Liver (tissue), 3 donors: ENCODE results near the gene HS6ST3.

Source experiments
- ATF3 ChIP-seq: IDR thresholded peaks from 2 replicates; pipeline ENCODE4 v1.6.1; 2016; ENCODE audit warnings: antibody characterized with exemption
- CTCF ChIP-seq: fragments of 150-350 bp; IDR thresholded peaks from 2 replicates; pipeline ENCODE4 v1.5.1; 2017; ENCODE audit warnings: improper control_type of control experiment, low read depth, low read length; ENCODE audit not compliant: missing input control
- GABPA ChIP-seq, 2 donors: IDR thresholded peaks in 1 of 2; conservative IDR thresholded peaks in 1 of 2; 2 replicates each; pipeline ENCODE4 v1.6.1; 2016; ENCODE audit warnings: antibody characterized with exemption in 2 of 2, mild to moderate bottlenecking in 1 of 2, moderate library complexity in 1 of 2
- HNF4G ChIP-seq: IDR thresholded peaks from 2 replicates; pipeline ENCODE4 v1.6.1; 2016; ENCODE audit warnings: antibody characterized with exemption
- MAX ChIP-seq: IDR thresholded peaks from 2 replicates; pipeline ENCODE4 v1.6.1; 2016; ENCODE audit warnings: antibody characterized with exemption
- RAD21 ChIP-seq, 2 donors: IDR thresholded peaks; 2 replicates each; pipeline ENCODE4 v1.6.1; 2016; ENCODE audit warnings: antibody characterized with exemption in 2 of 2, mild to moderate bottlenecking in 2 of 2
- REST ChIP-seq: IDR thresholded peaks from 2 replicates; pipeline ENCODE4 v1.6.1; 2016; ENCODE audit warnings: antibody characterized with exemption, mild to moderate bottlenecking
- RXRA ChIP-seq, 2 donors: IDR thresholded peaks; 2 replicates each; pipeline ENCODE4 v1.6.1; 2017 to 2018; ENCODE audit warnings: antibody characterized with exemption in 2 of 2, mild to moderate bottlenecking in 1 of 2
- SP1 ChIP-seq: IDR thresholded peaks from 2 replicates; pipeline ENCODE4 v1.6.1; 2018; ENCODE audit warnings: antibody characterized with exemption, mild to moderate bottlenecking
- TAF1 ChIP-seq: conservative IDR thresholded peaks from 2 replicates; pipeline ENCODE4 v1.6.1; 2016; ENCODE audit warnings: antibody characterized with exemption, mild to moderate bottlenecking
- YY1 ChIP-seq: IDR thresholded peaks from 2 replicates; pipeline ENCODE4 v1.6.1; 2016; ENCODE audit warnings: antibody characterized with exemption, mild to moderate bottlenecking
- ZBTB33 ChIP-seq: IDR thresholded peaks from 2 replicates; pipeline ENCODE4 v1.6.1; 2016; ENCODE audit warnings: antibody characterized with exemption
- donor health status: healthy.
- donor health status: healthy.

GRCh38 chr13:96652506-96652905, 562.6 kb downstream of the HS6ST3 start:
- TF ChIP-seq CTCF, result no peak
- no peak for TF ChIP-seq TAF1
- no peak for TF ChIP-seq REST
- TF ChIP-seq RAD21 (IDR thresholded peaks at IDR 0.05), result no peak
- TF ChIP-seq YY1, result no peak
- no peak for TF ChIP-seq MAX
- TF ChIP-seq RXRA (IDR thresholded peaks at IDR 0.05), result no peak
- TF ChIP-seq SP1, result no peak
- TF ChIP-seq ATF3, result no peak
- no peak for TF ChIP-seq ZBTB33
- TF ChIP-seq GABPA (IDR thresholded peaks at IDR 0.05 in 1 of 2, conservative IDR thresholded peaks at IDR 0.05 in 1 of 2), result no peak
- no peak for TF ChIP-seq HNF4G
